ENCODE results near the gene TMEM170A. TPM values are rescaled to one million over a fixed set of nuclear protein-coding genes. Genes with fewer than 3 reads are reported as not detected.

TMEM170A gene
- total and polyA plus RNA-seq, 7 donors: 12.7 to 24.5 (median 15.9) TPM

- H3K27me3 ChIP-seq: no peaks in the 10 kb centered on the region
- WGBS, 2 donors: 85 to 86% methylated on average over 14 of the region's 14 CpGs
- intact Hi-C loops (cut with DNase I): no loop called here
- H3K4me3 ChIP-seq: no peak overlapping the region
- H3K36me3 ChIP-seq: no peaks in the 10 kb centered on the region
- no peaks in the 10 kb centered on the region for H3K9me3 ChIP-seq
- H3K4me1 ChIP-seq: no peaks in the 10 kb centered on the region
- TF ChIP-seq CTCF (IDR thresholded peaks at IDR 0.05) (no peak), EP300 (IDR thresholded peaks at IDR 0.05) (no peak), POLR2AphosphoS5 (IDR thresholded peaks at IDR 0.05) (no peak), POLR2A (IDR thresholded peaks at IDR 0.05) (no peak)
- no peak overlapping the region for H3K27ac ChIP-seq
- no peak for DNase-seq
Measured at GRCh38 chr16:75482434-75483205, 18.1 kb upstream of the TMEM170A start.

GRCh38 chr16:75481475-75481874, 17.0 kb upstream of the TMEM170A start:
- DNase-seq: no peak
- no peak overlapping the region for H3K27ac ChIP-seq
- no peaks in the 10 kb centered on the region for H3K9me3 ChIP-seq
- H3K27me3 ChIP-seq: no peaks in the 10 kb centered on the region
- intact Hi-C loops (cut with DNase I): no loop called here
- WGBS, 2 donors: 86 to 90% methylated on average over 7 of the region's 7 CpGs
- TF ChIP-seq POLR2AphosphoS5 (IDR thresholded peaks at IDR 0.05): no peak
- TF ChIP-seq POLR2A (IDR thresholded peaks at IDR 0.05): no peak
- TF ChIP-seq EP300 (IDR thresholded peaks at IDR 0.05): no peak
- TF ChIP-seq CTCF (IDR thresholded peaks at IDR 0.05): no peak
- no peaks in the 10 kb centered on the region for H3K4me1 ChIP-seq
- no peaks in the 10 kb centered on the region for H3K36me3 ChIP-seq
- H3K4me3 ChIP-seq: no peak overlapping the region

- Histone ChIP-seq H3K36me3 (no peaks in the 10 kb centered on the region), H3K4me1 (no peaks in the 10 kb centered on the region), H3K9me3 (no peaks in the 10 kb centered on the region), H3K27me3 (no peaks in the 10 kb centered on the region), H3K27ac (no peak overlapping the region), H3K4me3 (no peak overlapping the region)
- TF ChIP-seq POLR2AphosphoS5 (IDR thresholded peaks at IDR 0.05) (no peak), CTCF (IDR thresholded peaks at IDR 0.05) (no peak), POLR2A (IDR thresholded peaks at IDR 0.05) (no peak), EP300 (IDR thresholded peaks at IDR 0.05) (no peak)
- DNase-seq: no peak
- intact Hi-C loops (cut with DNase I): no loop called here
- 97% methylated on average over 47 of the region's 47 CpGs for WGBS, 2 donors
Measured at GRCh38 chr16:75479421-75479990, 15.0 kb upstream of the TMEM170A start.

GRCh38 chr16:75478480-75479345, 14.2 kb upstream of the TMEM170A start:
- Histone ChIP-seq H3K9me3 (no peaks in the 10 kb centered on the region), H3K4me1 (no peaks in the 10 kb centered on the region), H3K36me3 (no peaks in the 10 kb centered on the region), H3K27ac (no peak overlapping the region), H3K4me3 (no peak overlapping the region), H3K27me3 (no peaks in the 10 kb centered on the region)
- TF ChIP-seq CTCF (IDR thresholded peaks at IDR 0.05): no peak
- DNase-seq: no peak
- 96% methylated on average over 80 of the region's 80 CpGs for WGBS, 2 donors
- intact Hi-C loops (cut with DNase I): no loop called here
